SH-SY5Y (cell line): ENCODE data around the gene TMCC3.

Experiments
- GATA2 ChIP-seq: IDR thresholded peaks from 2 replicates; pipeline ENCODE4 v1.6.1; 2011; ENCODE audit warnings: mild to moderate bottlenecking, low read depth, low read length
- GATA3 ChIP-seq: IDR thresholded peaks from 2 replicates; pipeline ENCODE4 v1.6.1; 2011; ENCODE audit warnings: low read depth, mild to moderate bottlenecking, low read length, moderate library complexity

DNA sequence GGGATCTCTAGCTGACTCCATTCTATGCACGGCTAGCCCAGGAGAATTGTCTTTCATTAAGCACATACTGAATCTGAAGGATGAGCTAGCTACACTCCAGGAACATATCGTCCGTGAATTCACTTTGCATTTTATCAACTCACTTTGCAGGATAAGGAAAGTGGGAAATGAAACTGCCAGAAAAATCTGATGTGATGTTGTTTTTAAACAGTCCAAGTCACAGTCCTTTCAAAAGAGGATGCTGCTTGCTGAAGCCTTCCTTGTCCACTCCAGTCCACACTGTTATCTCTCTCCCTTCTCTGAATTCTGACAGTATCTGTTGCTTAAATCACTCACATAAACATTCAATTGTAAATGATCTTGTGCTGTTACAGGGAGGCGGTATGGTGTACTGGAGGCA lies 12.7 kb upstream of the TMCC3 start:
- TF ChIP-seq GATA3 (no peak), GATA2 (peak; percentile 15; the same call in 1 of the 2 replicates)
